DND-41 (cell line): ENCODE measurements around the gene LHX2.

Experiments
- EZH2 ChIP-seq: IDR thresholded peaks from 3 replicates; pipeline ENCODE4 v1.6.1; 2012; ENCODE audit warnings: borderline replicate concordance, low read depth, mild to moderate bottlenecking, moderate library complexity, low read length, inconsistent platforms; ENCODE audit not compliant: severe bottlenecking
- TF ChIP-seq, protein P1 (sequence below): IDR thresholded peaks from 2 replicates; pipeline ENCODE4 v1.5.1; 2012; ENCODE audit warnings: borderline replicate concordance, low read length, moderate library complexity, mild to moderate bottlenecking; ENCODE audit not compliant: poor library complexity, severe bottlenecking; ENCODE audit errors: extremely low read depth

DNA sequence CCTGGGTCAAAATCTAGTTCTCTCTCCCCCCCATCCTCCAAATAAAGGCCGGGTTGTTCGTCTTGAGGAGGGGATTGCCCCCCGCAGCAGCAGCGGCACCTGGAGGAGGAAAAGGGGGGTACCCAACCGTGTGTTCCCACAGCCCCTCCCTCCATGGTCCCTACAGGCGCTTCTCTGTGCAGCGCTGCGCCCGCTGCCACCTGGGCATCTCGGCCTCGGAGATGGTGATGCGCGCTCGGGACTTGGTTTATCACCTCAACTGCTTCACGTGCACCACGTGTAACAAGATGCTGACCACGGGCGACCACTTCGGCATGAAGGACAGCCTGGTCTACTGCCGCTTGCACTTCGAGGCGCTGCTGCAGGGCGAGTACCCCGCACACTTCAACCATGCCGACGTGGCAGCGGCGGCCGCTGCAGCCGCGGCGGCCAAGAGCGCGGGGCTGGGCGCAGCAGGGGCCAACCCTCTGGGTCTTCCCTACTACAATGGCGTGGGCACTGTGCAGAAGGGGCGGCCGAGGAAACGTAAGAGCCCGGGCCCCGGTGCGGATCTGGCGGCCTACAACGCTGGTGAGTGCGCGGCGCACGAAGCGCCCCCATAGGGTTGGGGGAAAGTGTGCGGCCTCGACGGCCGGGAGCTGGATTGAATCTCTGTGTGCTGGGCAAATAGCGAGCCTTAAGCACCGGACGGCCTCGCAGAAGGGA lies 3.5 kb downstream of the LHX2 start:
- TF ChIP-seq, protein P1, sequence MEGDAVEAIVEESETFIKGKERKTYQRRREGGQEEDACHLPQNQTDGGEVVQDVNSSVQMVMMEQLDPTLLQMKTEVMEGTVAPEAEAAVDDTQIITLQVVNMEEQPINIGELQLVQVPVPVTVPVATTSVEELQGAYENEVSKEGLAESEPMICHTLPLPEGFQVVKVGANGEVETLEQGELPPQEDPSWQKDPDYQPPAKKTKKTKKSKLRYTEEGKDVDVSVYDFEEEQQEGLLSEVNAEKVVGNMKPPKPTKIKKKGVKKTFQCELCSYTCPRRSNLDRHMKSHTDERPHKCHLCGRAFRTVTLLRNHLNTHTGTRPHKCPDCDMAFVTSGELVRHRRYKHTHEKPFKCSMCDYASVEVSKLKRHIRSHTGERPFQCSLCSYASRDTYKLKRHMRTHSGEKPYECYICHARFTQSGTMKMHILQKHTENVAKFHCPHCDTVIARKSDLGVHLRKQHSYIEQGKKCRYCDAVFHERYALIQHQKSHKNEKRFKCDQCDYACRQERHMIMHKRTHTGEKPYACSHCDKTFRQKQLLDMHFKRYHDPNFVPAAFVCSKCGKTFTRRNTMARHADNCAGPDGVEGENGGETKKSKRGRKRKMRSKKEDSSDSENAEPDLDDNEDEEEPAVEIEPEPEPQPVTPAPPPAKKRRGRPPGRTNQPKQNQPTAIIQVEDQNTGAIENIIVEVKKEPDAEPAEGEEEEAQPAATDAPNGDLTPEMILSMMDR: no peak
- no peak for TF ChIP-seq EZH2
